Osteoblast (primary cell): Measurements from ENCODE around the gene TGM1. TPM values are rescaled to one million over a fixed set of nuclear protein-coding genes. Genes with fewer than 3 reads are reported as not detected.

ENCODE experiments used
- DNase-seq: peaks from one replicate; pipeline ENCODE4 v3.0.0; 2011; ENCODE audit warnings: low spot score, mixed read lengths; ENCODE audit not compliant: insufficient read length; ENCODE audit errors: missing footprints
- H2AFZ ChIP-seq: 2 replicates; pipeline ENCODE4 v1.6.0; 2011; ENCODE audit warnings: mild to moderate bottlenecking, low read length
- H3K27ac ChIP-seq: 2 replicates; pipeline ENCODE4 v1.5.1; 2011; ENCODE audit warnings: mild to moderate bottlenecking, low read depth, low read length, moderate library complexity
- H3K27me3 ChIP-seq: 2 replicates; pipeline ENCODE4 v1.6.0; 2012; ENCODE audit warnings: mild to moderate bottlenecking, control low read depth, inconsistent platforms, low read length, moderate library complexity; ENCODE audit not compliant: insufficient read depth
- H3K36me3 ChIP-seq: 2 replicates; pipeline ENCODE4 v1.5.1; 2011; ENCODE audit warnings: mild to moderate bottlenecking, low read length, control low read depth, moderate library complexity; ENCODE audit not compliant: insufficient read depth
- H3K4me1 ChIP-seq: 2 replicates; pipeline ENCODE4 v1.5.1; 2011; ENCODE audit warnings: mild to moderate bottlenecking, low read length, control low read depth, moderate library complexity; ENCODE audit not compliant: insufficient read depth
- H3K4me2 ChIP-seq: 2 replicates; pipeline ENCODE4 v1.6.0; 2011; ENCODE audit warnings: mild to moderate bottlenecking, low read length; ENCODE audit not compliant: insufficient read depth
- H3K4me3 ChIP-seq: fragments of 200-600 bp; sonication (generic); 3 replicates; pipeline ENCODE4 v1.5.1; 2012; ENCODE audit warnings: mild to moderate bottlenecking, low read length, inconsistent platforms; ENCODE audit not compliant: insufficient read depth
- H3K79me2 ChIP-seq: 2 replicates; pipeline ENCODE4 v1.6.0; 2012; ENCODE audit warnings: mild to moderate bottlenecking, low read length, control low read depth, inconsistent platforms; ENCODE audit not compliant: insufficient read depth
- H3K9me3 ChIP-seq: 2 replicates; pipeline ENCODE4 v1.5.1; 2011; ENCODE audit warnings: low read depth, low read length, control low read depth
- H4K20me1 ChIP-seq: 2 replicates; pipeline ENCODE4 v1.6.0; 2012; ENCODE audit warnings: mild to moderate bottlenecking, low read length, control low read depth; ENCODE audit not compliant: insufficient read depth
- CTCF ChIP-seq: IDR thresholded peaks from 2 replicates; pipeline ENCODE4 v1.5.1; 2011; ENCODE audit warnings: mild to moderate bottlenecking, low read depth, low read length, moderate library complexity; ENCODE audit errors: extremely low read depth
- total RNA-seq: library from RNA; depleted of rRNA; stranded (reverse); fragments of >200 nt; gene quantifications from 2 replicates; pipeline ENCODE4 v1.2.3, GENCODE V29; 2012

The TGM1 gene
- total RNA-seq, 1 donor = 0.36 TPM

DNA sequence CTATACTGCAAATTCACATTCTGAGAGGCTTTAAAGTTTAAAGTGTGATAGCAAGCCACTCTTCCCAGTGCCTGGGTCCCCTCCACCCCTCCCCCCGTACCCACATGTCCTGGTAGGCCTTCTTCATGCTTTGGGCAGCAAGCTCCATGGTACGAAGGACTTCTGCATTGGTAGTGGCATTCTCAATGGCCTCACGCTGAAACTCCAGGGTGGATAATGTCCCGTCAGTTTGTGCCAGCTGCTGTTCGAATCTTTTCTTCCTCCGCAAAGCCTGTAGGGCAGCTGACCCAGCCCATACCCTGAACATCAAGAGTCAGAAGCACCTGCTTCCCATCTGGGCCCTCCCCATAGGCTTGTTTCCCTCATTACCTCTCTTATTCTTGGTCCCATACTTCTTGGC, 51.7 kb downstream of the TGM1 start:
- Histone ChIP-seq H3K27ac (no peak overlapping the region), H3K4me2 (no peak overlapping the region), H3K79me2 (peaks cover 24% of the 10 kb centered on the region), H3K4me3 (no peak overlapping the region), H3K9me3 (no peaks in the 10 kb centered on the region), H3K4me1 (peaks cover 12% of the 10 kb centered on the region), H3K27me3 (no peaks in the 10 kb centered on the region), H2AFZ (no peak overlapping the region), H4K20me1 (no peaks in the 10 kb centered on the region), H3K36me3 (peaks cover 47% of the 10 kb centered on the region)
- DNase-seq = no peak
- no peak for TF ChIP-seq CTCF

DNA sequence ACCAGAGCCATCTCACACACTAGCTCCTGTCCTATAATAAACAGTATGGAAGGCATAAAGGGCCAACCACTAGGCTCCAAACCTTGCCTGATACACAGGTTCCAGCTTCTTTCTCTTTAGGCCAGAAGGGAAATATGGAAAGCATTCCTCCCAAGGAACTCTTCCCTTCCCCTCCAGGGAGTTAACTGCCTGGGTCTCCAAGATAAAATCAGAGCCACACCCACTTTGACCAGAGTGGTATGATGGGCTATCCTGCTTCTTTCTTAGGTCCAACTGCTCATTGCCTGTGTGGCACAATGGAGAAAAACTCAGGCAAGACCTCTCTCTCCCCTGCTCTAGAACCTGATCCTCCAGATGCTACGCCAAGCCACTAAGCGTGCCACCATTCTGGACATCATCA, 55.4 kb downstream of the TGM1 start:
- H4K20me1 ChIP-seq = no peaks in the 10 kb centered on the region
- peaks cover 68% of the 10 kb centered on the region for H3K36me3 ChIP-seq
- DNase-seq = no peak

GRCh38 chr14:24207104-24207551, 55.8 kb downstream of the TGM1 start:
- Histone ChIP-seq H3K36me3 (peaks cover 68% of the 10 kb centered on the region), H3K79me2 (peaks cover 22% of the 10 kb centered on the region)
- no peak for TF ChIP-seq CTCF

More for the DNA sequence above, 55.4 kb downstream of the TGM1 start:
- H3K27me3 ChIP-seq = no peaks in the 10 kb centered on the region
- no peak overlapping the region for H3K4me3 ChIP-seq
- TF ChIP-seq CTCF = no peak
- no peak overlapping the region for H3K27ac ChIP-seq
- H2AFZ ChIP-seq = no peak overlapping the region
- no peaks in the 10 kb centered on the region for H3K4me1 ChIP-seq
- H3K4me2 ChIP-seq = no peak overlapping the region
- H3K79me2 ChIP-seq = peaks cover 22% of the 10 kb centered on the region
- no peaks in the 10 kb centered on the region for H3K9me3 ChIP-seq

GRCh38 chr14:24206260-24207103, 56.5 kb downstream of the TGM1 start:
- no peaks in the 10 kb centered on the region for H4K20me1 ChIP-seq
- H3K4me1 ChIP-seq = no peaks in the 10 kb centered on the region
- H3K4me2 ChIP-seq = no peak overlapping the region
- DNase-seq = peak; percentile 27
- H3K79me2 ChIP-seq = peaks cover 22% of the 10 kb centered on the region
- H3K27me3 ChIP-seq = no peaks in the 10 kb centered on the region
- H2AFZ ChIP-seq = no peak overlapping the region
- no peak overlapping the region for H3K4me3 ChIP-seq
- H3K27ac ChIP-seq = no peak overlapping the region
- peaks cover 73% of the 10 kb centered on the region for H3K36me3 ChIP-seq
- no peaks in the 10 kb centered on the region for H3K9me3 ChIP-seq
- no peak for TF ChIP-seq CTCF

More at GRCh38 chr14:24207104-24207551, 55.8 kb downstream of the TGM1 start:
- no peak for DNase-seq
- Histone ChIP-seq H3K4me2 (no peak overlapping the region), H3K4me1 (no peaks in the 10 kb centered on the region), H4K20me1 (no peaks in the 10 kb centered on the region), H3K9me3 (no peaks in the 10 kb centered on the region), H2AFZ (no peak overlapping the region), H3K27me3 (no peaks in the 10 kb centered on the region), H3K4me3 (no peak overlapping the region), H3K27ac (no peak overlapping the region)
